Natural killer cell treated with Interleukin-12 subunit alpha and Interleukin-12 subunit beta and Interleukin-15 and Interleukin-18, amount 100 ng/mL, for 72 hours (primary cell): ENCODE results near the gene TTC24. TPM values are rescaled to one million over a fixed set of nuclear protein-coding genes. Genes with fewer than 3 reads are reported as not detected.
"Not testable (repeated sequence)": the region's sequence is repeated elsewhere in the genome, so short reads cannot be mapped to it uniquely, and the experiment has no call there.

Experiments used
- ATAC-seq, 2 donors: fragments of 150-1000 bp; cut with Tn5 transposase in 1 of 2; sonication (Bioruptor Pico), chemical (Tn5 transposase) in 1 of 2; 2 replicates each; pipeline ENCODE4 v1.10.0; 2021
- DNase-seq: peaks from one replicate; pipeline ENCODE4 v3.0.0; 2022; ENCODE audit warnings: low spot score
- H3K27ac Mint-ChIP-seq, 2 donors: 1 replicate in 1 of 2; 2 replicates in 1 of 2; pipeline ENCODE4 v1.8.0; 2022; ENCODE audit warnings: mixed read lengths in 2 of 2, mild to moderate bottlenecking in 1 of 2, moderate library complexity in 1 of 2
- H3K27me3 Mint-ChIP-seq, 2 donors: 1 replicate in 1 of 2; 2 replicates in 1 of 2; pipeline ENCODE4 v1.8.0; 2022; ENCODE audit warnings: mixed read lengths in 2 of 2
- H3K36me3 Mint-ChIP-seq: one replicate; pipeline ENCODE4 v1.8.0; 2022; ENCODE audit warnings: mixed read lengths
- H3K4me1 Mint-ChIP-seq, 2 donors: 1 replicate in 1 of 2; 2 replicates in 1 of 2; pipeline ENCODE4 v1.8.0; 2022; ENCODE audit warnings: low read depth in 2 of 2, mixed read lengths in 2 of 2, mild to moderate bottlenecking in 1 of 2
- H3K4me3 Mint-ChIP-seq: one replicate; pipeline ENCODE4 v1.8.0; 2022; ENCODE audit warnings: mixed read lengths
- H3K9me3 Mint-ChIP-seq: 2 replicates; pipeline ENCODE4 v1.8.0; 2022; ENCODE audit warnings: mixed read lengths
- total RNA-seq, 2 donors: library from RNA; stranded (reverse); gene quantifications; one replicate each; pipeline ENCODE4 v1.2.3, GENCODE V29; 2022

TTC24 gene
- total RNA-seq, 2 donors from 2014 or later, result 1.8 to 2.2 TPM

DNA sequence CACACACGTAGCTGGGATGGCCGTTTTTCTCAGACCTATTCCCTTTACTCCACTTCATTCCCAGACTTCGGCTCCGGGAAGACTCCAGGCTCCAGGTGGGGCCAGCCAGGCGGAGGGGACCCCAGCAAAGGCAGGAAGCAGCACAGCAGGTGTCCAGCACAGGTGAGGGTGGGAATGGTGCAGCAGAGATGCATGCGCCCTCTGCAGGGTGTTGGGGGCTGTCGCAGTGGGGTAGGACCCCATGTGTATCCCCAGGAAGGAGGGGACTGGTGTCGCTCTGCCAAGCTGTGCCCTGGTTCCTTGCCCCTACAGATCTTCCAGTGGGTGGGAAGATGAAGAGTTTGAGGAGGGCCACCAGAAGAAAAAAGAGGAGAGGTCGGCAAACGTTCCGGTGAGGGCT is 5.3 kb downstream of the TTC24 start:
- H3K27ac Mint-ChIP-seq, result no peak overlapping the region

DNA sequence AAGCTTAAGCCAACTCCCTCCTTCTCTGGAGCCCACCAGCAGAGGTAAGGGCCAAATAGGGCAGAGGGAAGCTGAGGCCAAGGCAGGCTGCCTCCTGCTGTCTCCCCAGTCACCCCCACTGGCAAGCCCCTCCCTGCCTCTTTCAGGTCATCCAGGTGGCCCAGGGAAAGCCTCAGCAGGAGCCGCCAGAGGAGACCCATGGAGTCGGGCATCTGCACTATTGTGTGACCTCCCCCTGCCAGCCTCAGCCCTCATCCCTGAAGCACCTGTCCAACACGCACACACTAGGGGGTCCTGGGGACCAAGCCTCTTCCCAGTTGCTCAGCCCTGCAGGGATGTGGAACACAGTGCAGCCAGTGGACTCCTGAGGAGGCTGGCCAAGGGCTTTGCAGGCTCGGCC is 6.8 kb downstream of the TTC24 start:
- ATAC-seq (no peak), DNase-seq (no peak)
- H3K27me3 Mint-ChIP-seq, result no peaks in the 10 kb centered on the region
- H3K36me3 Mint-ChIP-seq, result no peaks in the 10 kb centered on the region
- H3K9me3 Mint-ChIP-seq, result no peaks in the 10 kb centered on the region
- H3K27ac Mint-ChIP-seq, result no peak overlapping the region
- H3K4me3 Mint-ChIP-seq, result no peak overlapping the region
- H3K4me1 Mint-ChIP-seq, result peaks cover 5 to 9% of the 10 kb centered on the region in 2 donors

More for the DNA sequence above, 5.3 kb downstream of the TTC24 start:
- Mint-ChIP-seq H3K4me3 (no peak overlapping the region), H3K27me3 (no peaks in the 10 kb centered on the region), H3K36me3 (no peaks in the 10 kb centered on the region), H3K9me3 (no peaks in the 10 kb centered on the region), H3K4me1 (peaks cover 3 to 4% of the 10 kb centered on the region in 2 donors)
- DNase-seq, result no peak
- ATAC-seq, result no peak

- Mint-ChIP-seq H3K4me1 (peaks cover 5 to 9% of the 10 kb centered on the region in 2 donors), H3K36me3 (no peaks in the 10 kb centered on the region), H3K27ac (no peak overlapping the region), H3K4me3 (no peak overlapping the region), H3K27me3 (no peaks in the 10 kb centered on the region), H3K9me3 (no peaks in the 10 kb centered on the region)
- ATAC-seq (no peak), DNase-seq (no peak)
These were observed 7.5 kb downstream of the TTC24 start for GRCh38 chr1:156586892-156587477.

- H3K36me3 Mint-ChIP-seq, H3K4me3 Mint-ChIP-seq, H3K9me3 Mint-ChIP-seq, H3K27me3 Mint-ChIP-seq, DNase-seq, H3K27ac Mint-ChIP-seq, ATAC-seq: not testable (repeated sequence)
- peaks cover 9 to 15% of the 10 kb centered on the region in 2 donors for H3K4me1 Mint-ChIP-seq
These were observed 8.4 kb downstream of the TTC24 start for GRCh38 chr1:156587927-156588326.

DNA sequence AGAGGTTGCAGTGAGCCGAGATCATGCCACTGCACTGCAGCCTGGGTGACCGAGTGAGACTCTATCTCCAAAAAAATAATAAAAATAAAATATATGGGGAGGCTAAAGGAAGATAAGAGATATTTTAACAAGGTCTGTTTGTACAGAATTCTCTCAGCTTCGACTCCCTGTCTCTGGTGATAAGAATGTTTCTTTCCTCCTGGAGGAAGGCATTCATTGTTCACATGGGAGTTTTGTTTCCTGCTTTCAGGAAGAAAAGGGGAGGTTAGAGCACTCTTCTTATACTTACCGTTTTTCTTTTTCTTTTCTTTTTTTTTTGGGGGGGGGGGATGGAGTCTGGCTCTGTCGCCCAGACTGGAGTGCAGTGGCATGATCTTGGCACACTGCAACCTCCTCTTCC is 10.0 kb downstream of the TTC24 start:
- no peak overlapping the region for H3K4me3 Mint-ChIP-seq
- peaks cover 9 to 12% of the 10 kb centered on the region in 2 donors for H3K4me1 Mint-ChIP-seq
- DNase-seq (no peak), ATAC-seq (no peak)
- H3K9me3 Mint-ChIP-seq, result no peaks in the 10 kb centered on the region
- H3K36me3 Mint-ChIP-seq, result no peaks in the 10 kb centered on the region
- no peak overlapping the region for H3K27ac Mint-ChIP-seq
- H3K27me3 Mint-ChIP-seq, result no peaks in the 10 kb centered on the region

- H3K4me1 Mint-ChIP-seq, result peaks cover 14 to 20% of the 10 kb centered on the region in 2 donors
These were observed 11.0 kb downstream of the TTC24 start for GRCh38 chr1:156590326-156591180.

DNA sequence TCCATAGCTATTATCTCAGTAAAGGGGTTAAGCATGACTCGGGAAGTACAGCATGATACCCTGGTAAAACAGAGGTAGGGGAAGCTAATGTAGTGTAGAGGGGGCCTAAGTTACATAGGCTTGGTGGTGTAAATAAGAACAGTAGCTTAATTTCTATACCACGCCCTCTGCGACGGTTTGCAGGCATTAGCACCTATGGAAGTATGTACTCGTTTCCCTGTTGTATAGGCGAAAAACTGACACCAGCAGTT is 11.6 kb downstream of the TTC24 start:
- Mint-ChIP-seq H3K36me3 (peaks cover 10% of the 10 kb centered on the region), H3K4me3 (peak overlapping the region; percentile 75), H3K9me3 (no peaks in the 10 kb centered on the region), H3K27me3 (no peaks in the 10 kb centered on the region), H3K27ac (peak overlapping the region; percentile 61 to 86), H3K4me1 (peaks cover 14 to 22% of the 10 kb centered on the region in 2 donors)
- no peak for ATAC-seq
- no peak for DNase-seq

More at GRCh38 chr1:156590326-156591180, 11.0 kb downstream of the TTC24 start:
- H3K36me3 Mint-ChIP-seq, result peaks cover 8% of the 10 kb centered on the region
- H3K27me3 Mint-ChIP-seq, result no peaks in the 10 kb centered on the region
- DNase-seq, result no peak
- ATAC-seq, result no peak
- H3K27ac Mint-ChIP-seq, result peak overlapping the region; percentile 61 to 86
- H3K9me3 Mint-ChIP-seq, result no peaks in the 10 kb centered on the region
- H3K4me3 Mint-ChIP-seq, result peak overlapping the region; percentile 75

DNA sequence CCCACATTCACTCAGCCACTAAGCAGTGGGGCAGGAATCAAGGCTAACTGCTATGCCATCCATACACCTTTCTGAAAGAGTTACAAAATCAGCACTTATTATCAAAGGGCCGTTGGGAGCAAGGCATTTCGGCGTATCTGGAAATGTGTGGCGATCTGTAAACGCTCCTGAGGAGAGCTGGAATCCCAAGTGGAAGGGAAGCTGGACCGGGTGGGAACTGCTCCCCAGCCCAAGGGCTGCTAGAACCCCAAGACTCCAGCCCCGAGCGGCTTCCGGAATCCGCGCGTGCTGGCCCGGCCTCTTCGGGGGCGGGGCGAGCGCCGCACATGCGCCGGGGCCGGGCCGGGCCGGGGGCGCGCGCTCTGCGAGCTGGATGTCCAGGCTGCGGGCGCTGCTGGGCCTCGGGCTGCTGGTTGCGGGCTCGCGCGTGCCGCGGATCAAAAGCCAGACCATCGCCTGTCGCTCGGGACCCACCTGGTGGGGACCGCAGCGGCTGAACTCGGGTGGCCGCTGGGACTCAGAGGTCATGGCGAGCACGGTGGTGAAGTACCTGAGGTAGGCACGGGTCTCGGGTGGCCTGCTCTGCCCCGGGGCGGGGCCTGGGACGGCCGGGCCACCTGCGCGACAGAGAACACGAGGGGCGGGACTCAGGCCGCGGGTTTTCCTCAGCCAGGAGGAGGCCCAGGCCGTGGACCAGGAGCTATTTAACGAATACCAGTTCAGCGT is 12.1 kb downstream of the TTC24 start, which contains the start of gene NAXE:
Gene NAXE, plus strand, starts transcription at position 345 of the 726 bp plus-strand sequence. Its CDS starts 29 bp downstream, at position 374.
- ATAC-seq (peak; percentile 97), DNase-seq (peak; percentile 74)
- Mint-ChIP-seq H3K27me3 (no peaks in the 10 kb centered on the region), H3K4me1 (peaks cover 14 to 22% of the 10 kb centered on the region in 2 donors), H3K9me3 (no peaks in the 10 kb centered on the region), H3K36me3 (peaks cover 11% of the 10 kb centered on the region), H3K27ac (peak within 1 kb of the TSS; percentile 61 to 86), H3K4me3 (peak within 1 kb of the TSS; percentile 75)

DNA sequence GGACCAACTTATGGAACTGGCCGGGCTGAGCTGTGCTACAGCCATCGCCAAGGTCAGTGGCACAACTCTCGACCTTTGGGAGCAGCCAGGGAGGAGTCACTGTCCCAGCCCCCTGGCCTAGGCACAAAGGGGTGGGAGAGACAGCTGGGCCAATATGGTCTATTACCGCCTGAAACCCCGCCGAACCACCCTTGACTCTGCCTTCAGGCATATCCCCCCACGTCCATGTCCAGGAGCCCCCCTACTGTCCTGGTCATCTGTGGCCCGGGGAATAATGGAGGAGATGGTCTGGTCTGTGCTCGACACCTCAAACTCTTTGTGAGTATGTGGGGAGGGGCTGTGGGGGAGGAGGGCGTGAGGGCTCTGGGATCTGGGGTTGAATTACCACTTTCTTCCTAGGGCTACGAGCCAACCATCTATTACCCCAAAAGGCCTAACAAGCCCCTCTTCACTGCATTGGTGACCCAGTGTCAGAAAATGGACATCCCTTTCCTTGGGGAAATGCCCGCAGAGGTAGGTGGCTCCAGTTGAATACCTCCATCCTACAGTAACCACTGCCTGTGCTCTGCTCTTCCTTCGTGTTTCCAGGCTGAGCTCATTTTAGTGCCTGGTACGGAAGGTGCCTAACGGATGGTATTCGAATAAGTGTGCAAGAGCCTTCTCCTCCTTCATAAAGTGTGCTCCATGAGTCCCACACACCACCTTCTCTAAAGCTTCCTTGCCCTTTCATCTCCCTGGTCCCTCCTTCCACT is 12.8 kb downstream of the TTC24 start:
- Mint-ChIP-seq H3K4me1 (peaks cover 16 to 22% of the 10 kb centered on the region in 2 donors), H3K27ac (peak overlapping the region; percentile 42 to 64), H3K27me3 (no peaks in the 10 kb centered on the region), H3K36me3 (peaks cover 18% of the 10 kb centered on the region), H3K9me3 (no peaks in the 10 kb centered on the region), H3K4me3 (peak overlapping the region; percentile 75)
- DNase-seq (no peak), ATAC-seq (no peak)

DNA sequence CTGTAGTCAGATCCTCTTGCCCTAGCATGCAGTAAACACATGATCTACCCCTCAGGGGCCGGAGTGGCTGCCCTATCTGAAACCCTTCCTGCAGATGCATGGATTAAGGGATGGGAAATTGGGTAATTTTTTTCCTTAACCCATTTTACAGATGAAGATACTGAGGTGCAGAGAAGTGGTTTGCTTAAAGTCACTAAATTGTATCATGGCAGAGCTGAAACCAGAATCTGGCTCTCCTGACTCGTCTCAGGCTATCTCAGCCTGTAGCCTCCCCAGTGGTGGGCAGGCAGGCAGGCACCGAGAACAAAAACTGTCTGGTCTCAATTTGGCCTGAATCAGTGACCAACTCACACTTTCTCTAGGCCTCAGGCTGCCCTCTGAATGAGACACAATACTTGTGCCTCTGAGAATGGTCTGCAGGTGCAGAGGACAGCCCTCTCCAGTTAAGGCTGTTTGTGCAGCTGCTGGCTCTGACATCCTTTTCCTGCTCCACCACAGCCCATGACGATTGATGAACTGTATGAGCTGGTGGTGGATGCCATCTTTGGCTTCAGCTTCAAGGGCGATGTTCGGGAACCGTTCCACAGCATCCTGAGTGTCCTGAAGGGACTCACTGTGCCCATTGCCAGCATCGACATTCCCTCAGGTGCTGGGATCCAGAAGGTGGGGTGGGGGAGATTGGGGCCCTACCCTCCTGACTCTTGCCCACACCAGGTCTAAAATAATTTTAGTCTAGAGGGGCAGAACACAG is 13.6 kb downstream of the TTC24 start:
- Mint-ChIP-seq H3K36me3 (peaks cover 18% of the 10 kb centered on the region), H3K27me3 (no peaks in the 10 kb centered on the region), H3K4me3 (peak overlapping the region; percentile 75), H3K4me1 (peaks cover 16 to 22% of the 10 kb centered on the region in 2 donors), H3K27ac (peak overlapping the region; percentile 42 to 64), H3K9me3 (no peaks in the 10 kb centered on the region)
- DNase-seq (no peak), ATAC-seq (no peak)

- Mint-ChIP-seq H3K36me3 (peaks cover 18% of the 10 kb centered on the region), H3K9me3 (no peaks in the 10 kb centered on the region)
These were observed 14.1 kb downstream of the TTC24 start for GRCh38 chr1:156593661-156593989.

DNA sequence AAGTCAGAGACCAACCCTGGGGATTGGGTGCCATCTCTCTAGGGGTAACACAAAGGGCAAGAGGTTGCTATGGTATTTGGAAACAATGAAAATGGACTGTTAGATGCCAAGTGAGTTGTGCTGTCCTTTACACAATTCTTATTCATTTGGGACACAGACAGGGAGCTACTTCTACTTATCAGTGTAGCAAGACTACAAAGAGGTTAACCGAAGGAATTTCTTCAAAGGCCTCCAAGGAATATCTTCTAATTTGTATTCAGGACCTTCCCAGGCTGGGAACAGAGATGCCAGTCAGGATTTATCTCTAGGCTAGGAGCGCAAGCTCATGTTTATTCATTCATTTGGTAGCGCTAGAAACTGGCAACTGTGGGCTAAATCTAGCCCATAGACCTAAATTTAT is 14.7 kb downstream of the TTC24 start:
- Mint-ChIP-seq H3K36me3 (peaks cover 18% of the 10 kb centered on the region), H3K4me1 (peaks cover 16 to 22% of the 10 kb centered on the region in 2 donors), H3K4me3 (no peak overlapping the region), H3K27me3 (no peaks in the 10 kb centered on the region), H3K9me3 (no peaks in the 10 kb centered on the region), H3K27ac (no peak overlapping the region)
- ATAC-seq (no peak), DNase-seq (no peak)

More at GRCh38 chr1:156593661-156593989, 14.1 kb downstream of the TTC24 start:
- Mint-ChIP-seq H3K27ac (no peak overlapping the region), H3K4me3 (no peak overlapping the region), H3K4me1 (peaks cover 16 to 22% of the 10 kb centered on the region in 2 donors), H3K27me3 (no peaks in the 10 kb centered on the region)
- DNase-seq (no peak), ATAC-seq (no peak)

DNA sequence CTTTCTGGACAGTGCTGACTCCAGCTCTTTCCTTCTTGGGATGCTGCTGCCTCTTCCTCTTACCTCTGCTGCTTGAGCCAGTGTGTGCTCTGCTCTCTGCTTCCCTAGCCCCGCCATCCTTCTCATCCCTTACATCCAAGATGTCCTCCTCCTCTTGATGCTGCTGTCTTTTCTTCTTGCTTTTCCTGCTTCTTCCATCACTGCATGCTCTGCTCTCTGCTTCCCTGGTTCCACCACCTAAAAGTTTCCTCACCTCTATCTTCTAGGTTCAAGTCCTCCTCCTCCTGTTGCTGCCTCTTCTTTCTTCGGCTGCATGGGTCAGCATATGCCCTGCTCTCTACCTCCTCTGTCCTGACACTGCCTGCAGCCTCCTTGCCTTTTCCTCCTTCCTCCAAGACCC is 15.5 kb downstream of the TTC24 start:
- peaks cover 18% of the 10 kb centered on the region for H3K36me3 Mint-ChIP-seq

More for the DNA sequence above, 15.5 kb downstream of the TTC24 start:
- H3K9me3 Mint-ChIP-seq, result no peaks in the 10 kb centered on the region
- DNase-seq, result no peak
- no peak for ATAC-seq
- no peak overlapping the region for H3K4me3 Mint-ChIP-seq
- peak overlapping the region in 1 of 2 donors; percentile 10 for H3K27ac Mint-ChIP-seq
- peaks cover 16 to 22% of the 10 kb centered on the region in 2 donors for H3K4me1 Mint-ChIP-seq
- H3K27me3 Mint-ChIP-seq, result no peaks in the 10 kb centered on the region
